Parathyroid adenoma (tissue), 2 donors: ENCODE measurements around the gene KCNH5.

Experiments used
- H2AFZ ChIP-seq: fragments of 300-600 bp; sonication (generic); one replicate; pipeline ENCODE4 v1.7.0; 2017; ENCODE audit warnings: antibody characterized with exemption, mild to moderate bottlenecking
- H3K27ac ChIP-seq: fragments of 300-600 bp; sonication (generic); one replicate; pipeline ENCODE4 v1.7.0; 2017
- H3K27me3 ChIP-seq: fragments of 300-600 bp; sonication (generic); one replicate; pipeline ENCODE4 v1.7.0; 2017; ENCODE audit warnings: low read length; ENCODE audit not compliant: control insufficient read depth, insufficient read depth
- H3K36me3 ChIP-seq: fragments of 300-600 bp; sonication (generic); one replicate; pipeline ENCODE4 v1.7.0; 2017; ENCODE audit warnings: low read length; ENCODE audit not compliant: control insufficient read depth, insufficient read depth
- H3K4me1 ChIP-seq: fragments of 300-600 bp; sonication (generic); one replicate; pipeline ENCODE4 v1.7.0; 2017; ENCODE audit warnings: control low read depth
- H3K4me2 ChIP-seq: fragments of 300-600 bp; sonication (generic); one replicate; pipeline ENCODE4 v1.7.0; 2017; ENCODE audit warnings: low read length
- H3K4me3 ChIP-seq: fragments of 300-600 bp; sonication (generic); one replicate; pipeline ENCODE4 v1.7.0; 2017; ENCODE audit warnings: low read depth, low read length
- H3K79me2 ChIP-seq: fragments of 300-600 bp; sonication (generic); one replicate; pipeline ENCODE4 v1.7.0; 2017; ENCODE audit warnings: control low read depth
- H3K9ac ChIP-seq: fragments of 300-600 bp; sonication (generic); one replicate; pipeline ENCODE4 v1.7.0; 2017; ENCODE audit warnings: mild to moderate bottlenecking
- H3K9me3 ChIP-seq: fragments of 300-600 bp; sonication (generic); one replicate; pipeline ENCODE4 v1.7.0; 2017; ENCODE audit warnings: low read length; ENCODE audit not compliant: control insufficient read depth
- CTCF ChIP-seq: fragments of 300-600 bp; sonication (generic); IDR thresholded peaks from one replicate; pipeline ENCODE4 v1.7.0; 2017; ENCODE audit warnings: antibody characterized with exemption, mild to moderate bottlenecking
- donor health status: primary hyperparathyroidism.

The KCNH5 gene

GRCh38 chr14:63012171-63012570 is 33.1 kb downstream of the KCNH5 start:
- Histone ChIP-seq H3K9me3 (no peaks in the 10 kb centered on the region), H3K4me1 (peaks cover 4% of the 10 kb centered on the region), H3K4me3 (no peak overlapping the region), H3K9ac (no peak overlapping the region), H3K27ac (no peak overlapping the region), H3K79me2 (no peaks in the 10 kb centered on the region), H3K27me3 (no peaks in the 10 kb centered on the region), H3K36me3 (no peaks in the 10 kb centered on the region), H2AFZ (no peak overlapping the region), H3K4me2 (no peak overlapping the region)
- no peak for TF ChIP-seq CTCF

- no peak overlapping the region for H3K4me2 ChIP-seq
- H2AFZ ChIP-seq, result no peak overlapping the region
- no peak overlapping the region for H3K27ac ChIP-seq
- no peaks in the 10 kb centered on the region for H3K36me3 ChIP-seq
- H3K4me3 ChIP-seq, result no peak overlapping the region
- TF ChIP-seq CTCF, result no peak
- no peaks in the 10 kb centered on the region for H3K79me2 ChIP-seq
- no peaks in the 10 kb centered on the region for H3K27me3 ChIP-seq
- H3K9ac ChIP-seq, result no peak overlapping the region
- no peaks in the 10 kb centered on the region for H3K9me3 ChIP-seq
- peaks cover 4% of the 10 kb centered on the region for H3K4me1 ChIP-seq
These were observed 33.6 kb downstream of the KCNH5 start for GRCh38 chr14:63011623-63012022.

GRCh38 chr14:63009495-63009894 is 35.8 kb downstream of the KCNH5 start:
- Histone ChIP-seq H3K4me2 (no peak overlapping the region), H3K9ac (no peak overlapping the region), H3K4me1 (no peaks in the 10 kb centered on the region), H3K4me3 (no peak overlapping the region), H3K27me3 (no peaks in the 10 kb centered on the region), H2AFZ (no peak overlapping the region), H3K79me2 (no peaks in the 10 kb centered on the region), H3K9me3 (no peaks in the 10 kb centered on the region), H3K36me3 (no peaks in the 10 kb centered on the region), H3K27ac (no peak overlapping the region)
- TF ChIP-seq CTCF, result no peak

- TF ChIP-seq CTCF, result no peak
- H3K36me3 ChIP-seq, result no peaks in the 10 kb centered on the region
- H3K4me1 ChIP-seq, result no peaks in the 10 kb centered on the region
- H3K27me3 ChIP-seq, result no peaks in the 10 kb centered on the region
- H3K9ac ChIP-seq, result no peak overlapping the region
- H3K4me3 ChIP-seq, result no peak overlapping the region
- H3K9me3 ChIP-seq, result no peaks in the 10 kb centered on the region
- H2AFZ ChIP-seq, result no peak overlapping the region
- H3K27ac ChIP-seq, result no peak overlapping the region
- H3K4me2 ChIP-seq, result no peak overlapping the region
- no peaks in the 10 kb centered on the region for H3K79me2 ChIP-seq
These were observed 38.7 kb downstream of the KCNH5 start for GRCh38 chr14:63006531-63006930.

GRCh38 chr14:62994096-62994495 is 51.2 kb downstream of the KCNH5 start:
- Histone ChIP-seq H3K9me3 (no peaks in the 10 kb centered on the region), H3K79me2 (no peaks in the 10 kb centered on the region), H3K4me3 (no peak overlapping the region), H3K27me3 (no peaks in the 10 kb centered on the region), H3K4me1 (no peaks in the 10 kb centered on the region), H3K9ac (no peak overlapping the region), H3K4me2 (no peak overlapping the region), H3K27ac (no peak overlapping the region), H2AFZ (no peak overlapping the region), H3K36me3 (no peaks in the 10 kb centered on the region)
- TF ChIP-seq CTCF, result no peak
